K562 (cell line): ENCODE data around the gene ENSA. TPM values are rescaled to one million over a fixed set of nuclear protein-coding genes. Genes with fewer than 3 reads are reported as not detected.
A peak's percentile ranks its signal among the peaks of the same experiment; 100 is the strongest.

Experiments
- FOXJ3 ChIP-seq: sonication (generic); formaldehyde crosslinking; IDR thresholded peaks from 2 replicates; pipeline ENCODE4 v1.4.0; 2020; ENCODE audit warnings: mild to moderate bottlenecking, missing genetic modification reagents
- NFXL1 ChIP-seq: fragments of 450-650 bp; formaldehyde crosslinking; IDR thresholded peaks from 2 replicates; pipeline ENCODE4 v1.4.0; 2021; ENCODE audit warnings: mild to moderate bottlenecking
- SMARCA5 ChIP-seq: fragments of 450-650 bp; IDR thresholded peaks from 2 replicates; pipeline ENCODE4 v1.6.1; 2016
- SRSF1 ChIP-seq: fragments of 200-400 bp; formaldehyde crosslinking; IDR thresholded peaks from 2 replicates; pipeline ENCODE4 v1.6.1; 2017; ENCODE audit warnings: mild to moderate bottlenecking, low read depth, low read length, moderate library complexity
- polyA plus RNA-seq, 8 experiments: library from polyadenylated mRNA; depleted of rRNA in 4 of 8; stranded (reverse) in 5 of 8; unstranded in 3 of 8; fragments of >200 nt; fragmentation: Nextera tagmentation in 2 of 8; fragmentation: Illumina TruSeq in 1 of 8; extraction: Ambion mirVana in 2 of 8; extraction: Trizol in 1 of 8; gene quantifications; 2 replicates each; pipeline versions ENCODE4 v1.2.1 to v1.2.3, GENCODE V29; 2011 to 2014; ENCODE audit warnings: inconsistent platforms in 1 of 8, missing spikeins in 1 of 8
- total RNA-seq, 7 experiments: library from RNA; depleted of rRNA in 6 of 7; stranded (reverse); fragments of >200 nt in 6 of 7; fragmentation: Illumina TruSeq in 2 of 7; extraction: Trizol in 2 of 7; gene quantifications; 2 replicates each; pipeline versions ENCODE4 v1.2.1 to v1.2.3, GENCODE V29; 2011 to 2021; ENCODE audit warnings: low replicate concordance in 1 of 7
- TF ChIP-seq, protein P1 (sequence below): fragments of 450-650 bp; IDR thresholded peaks from 2 replicates; pipeline ENCODE4 v1.6.1; 2017; ENCODE audit warnings: antibody characterized with exemption, mild to moderate bottlenecking
- TF ChIP-seq, protein P2 (sequence below): sonication (generic); formaldehyde crosslinking; IDR thresholded peaks from 2 replicates; pipeline ENCODE4 v1.8.0; 2022; ENCODE audit warnings: mild to moderate bottlenecking, missing genetic modification reagents
- TF ChIP-seq, protein P3 (sequence below), 2 experiments: IDR thresholded peaks; 2 replicates each; pipeline ENCODE4 v1.6.1; 2012; ENCODE audit warnings: improper control_type of control experiment in 2 of 2, low read depth in 2 of 2, low read length in 2 of 2, borderline replicate concordance in 1 of 2
- TF ChIP-seq, protein P4 (sequence below): fragments of 250-450 bp; sonication (Bioruptor Pico); IDR thresholded peaks from 2 replicates; pipeline ENCODE4 v1.8.0; 2021; ENCODE audit warnings: moderate library complexity, mild to moderate bottlenecking, inconsistent platforms
- TF ChIP-seq, protein P5 (sequence below): sonication (generic); formaldehyde crosslinking; IDR thresholded peaks from 2 replicates; pipeline ENCODE4 v1.8.0; 2023; ENCODE audit warnings: mild to moderate bottlenecking, missing genetic modification reagents
- TF ChIP-seq, protein P6 (sequence below): sonication (generic); formaldehyde crosslinking; IDR thresholded peaks from 2 replicates; pipeline ENCODE4 v1.8.1; 2023; ENCODE audit warnings: mild to moderate bottlenecking, missing genetic modification reagents

ENSA gene
- total and polyA plus RNA-seq, 9 of the 15 experiments (the other 6 are each of a cell fraction or from before 2014, with no cell fraction given): 68.1 to 605 (median 188) TPM

DNA sequence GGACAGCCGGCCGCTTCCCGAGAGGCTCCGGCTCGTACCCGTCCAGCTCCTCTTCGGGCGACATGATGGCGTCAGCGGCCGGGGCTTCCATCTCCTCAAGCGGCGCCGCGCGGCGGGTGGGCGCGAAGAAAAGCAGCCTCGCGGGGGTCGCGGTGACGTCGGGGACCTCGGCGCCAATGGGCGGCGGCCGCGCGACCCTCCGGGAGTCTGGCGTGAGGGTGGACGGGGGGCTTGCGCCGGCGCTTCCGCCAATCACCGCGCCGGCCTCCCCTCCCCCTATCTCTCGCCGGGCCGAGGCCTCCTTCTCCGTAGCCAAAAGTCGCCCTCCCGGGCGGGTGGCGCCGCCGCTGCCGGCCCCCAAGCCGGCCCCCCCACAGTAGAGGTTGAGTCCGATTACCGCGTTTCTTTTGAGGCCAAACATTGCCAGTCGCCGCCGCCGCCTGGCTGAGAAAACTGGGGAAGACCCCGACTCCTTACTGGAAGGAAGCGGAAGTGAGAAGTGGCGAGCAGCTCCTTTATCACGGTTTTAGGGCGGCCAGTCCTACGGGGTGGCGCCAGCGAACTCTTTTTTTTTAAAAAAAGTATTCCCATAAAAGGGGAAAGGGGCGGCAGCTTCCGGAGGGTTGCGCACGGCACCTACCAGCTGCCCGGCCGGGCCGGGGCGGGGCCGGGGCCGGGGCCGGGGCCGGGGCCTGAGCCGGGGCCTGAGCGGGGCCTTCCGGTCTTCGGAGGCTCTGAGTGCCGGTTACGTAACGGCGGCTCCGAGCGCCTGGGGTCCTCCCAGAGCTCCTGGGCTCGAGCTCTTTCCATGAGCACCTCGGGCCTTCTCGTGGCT is 50.1 kb downstream of the ENSA start, which contains the start of gene MCL1 (continued):
- TF ChIP-seq, protein P1, sequence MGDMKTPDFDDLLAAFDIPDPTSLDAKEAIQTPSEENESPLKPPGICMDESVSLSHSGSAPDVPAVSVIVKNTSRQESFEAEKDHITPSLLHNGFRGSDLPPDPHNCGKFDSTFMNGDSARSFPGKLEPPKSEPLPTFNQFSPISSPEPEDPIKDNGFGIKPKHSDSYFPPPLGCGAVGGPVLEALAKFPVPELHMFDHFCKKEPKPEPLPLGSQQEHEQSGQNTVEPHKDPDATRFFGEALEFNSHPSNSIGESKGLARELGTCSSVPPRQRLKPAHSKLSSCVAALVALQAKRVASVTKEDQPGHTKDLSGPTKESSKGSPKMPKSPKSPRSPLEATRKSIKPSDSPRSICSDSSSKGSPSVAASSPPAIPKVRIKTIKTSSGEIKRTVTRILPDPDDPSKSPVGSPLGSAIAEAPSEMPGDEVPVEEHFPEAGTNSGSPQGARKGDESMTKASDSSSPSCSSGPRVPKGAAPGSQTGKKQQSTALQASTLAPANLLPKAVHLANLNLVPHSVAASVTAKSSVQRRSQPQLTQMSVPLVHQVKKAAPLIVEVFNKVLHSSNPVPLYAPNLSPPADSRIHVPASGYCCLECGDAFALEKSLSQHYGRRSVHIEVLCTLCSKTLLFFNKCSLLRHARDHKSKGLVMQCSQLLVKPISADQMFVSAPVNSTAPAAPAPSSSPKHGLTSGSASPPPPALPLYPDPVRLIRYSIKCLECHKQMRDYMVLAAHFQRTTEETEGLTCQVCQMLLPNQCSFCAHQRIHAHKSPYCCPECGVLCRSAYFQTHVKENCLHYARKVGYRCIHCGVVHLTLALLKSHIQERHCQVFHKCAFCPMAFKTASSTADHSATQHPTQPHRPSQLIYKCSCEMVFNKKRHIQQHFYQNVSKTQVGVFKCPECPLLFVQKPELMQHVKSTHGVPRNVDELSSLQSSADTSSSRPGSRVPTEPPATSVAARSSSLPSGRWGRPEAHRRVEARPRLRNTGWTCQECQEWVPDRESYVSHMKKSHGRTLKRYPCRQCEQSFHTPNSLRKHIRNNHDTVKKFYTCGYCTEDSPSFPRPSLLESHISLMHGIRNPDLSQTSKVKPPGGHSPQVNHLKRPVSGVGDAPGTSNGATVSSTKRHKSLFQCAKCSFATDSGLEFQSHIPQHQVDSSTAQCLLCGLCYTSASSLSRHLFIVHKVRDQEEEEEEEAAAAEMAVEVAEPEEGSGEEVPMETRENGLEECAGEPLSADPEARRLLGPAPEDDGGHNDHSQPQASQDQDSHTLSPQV: no peak
- TF ChIP-seq FOXJ3 (CRISPR knock-in tag) (no peak), SRSF1 (peak; percentile 70; the same call in 1 of the 2 replicates), SMARCA5 (no peak), NFXL1 (no peak)
- TF ChIP-seq, protein P2, sequence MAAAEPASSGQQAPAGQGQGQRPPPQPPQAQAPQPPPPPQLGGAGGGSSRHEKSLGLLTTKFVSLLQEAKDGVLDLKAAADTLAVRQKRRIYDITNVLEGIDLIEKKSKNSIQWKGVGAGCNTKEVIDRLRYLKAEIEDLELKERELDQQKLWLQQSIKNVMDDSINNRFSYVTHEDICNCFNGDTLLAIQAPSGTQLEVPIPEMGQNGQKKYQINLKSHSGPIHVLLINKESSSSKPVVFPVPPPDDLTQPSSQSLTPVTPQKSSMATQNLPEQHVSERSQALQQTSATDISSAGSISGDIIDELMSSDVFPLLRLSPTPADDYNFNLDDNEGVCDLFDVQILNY (CRISPR knock-in tag): no peak
- TF ChIP-seq, protein P3, sequence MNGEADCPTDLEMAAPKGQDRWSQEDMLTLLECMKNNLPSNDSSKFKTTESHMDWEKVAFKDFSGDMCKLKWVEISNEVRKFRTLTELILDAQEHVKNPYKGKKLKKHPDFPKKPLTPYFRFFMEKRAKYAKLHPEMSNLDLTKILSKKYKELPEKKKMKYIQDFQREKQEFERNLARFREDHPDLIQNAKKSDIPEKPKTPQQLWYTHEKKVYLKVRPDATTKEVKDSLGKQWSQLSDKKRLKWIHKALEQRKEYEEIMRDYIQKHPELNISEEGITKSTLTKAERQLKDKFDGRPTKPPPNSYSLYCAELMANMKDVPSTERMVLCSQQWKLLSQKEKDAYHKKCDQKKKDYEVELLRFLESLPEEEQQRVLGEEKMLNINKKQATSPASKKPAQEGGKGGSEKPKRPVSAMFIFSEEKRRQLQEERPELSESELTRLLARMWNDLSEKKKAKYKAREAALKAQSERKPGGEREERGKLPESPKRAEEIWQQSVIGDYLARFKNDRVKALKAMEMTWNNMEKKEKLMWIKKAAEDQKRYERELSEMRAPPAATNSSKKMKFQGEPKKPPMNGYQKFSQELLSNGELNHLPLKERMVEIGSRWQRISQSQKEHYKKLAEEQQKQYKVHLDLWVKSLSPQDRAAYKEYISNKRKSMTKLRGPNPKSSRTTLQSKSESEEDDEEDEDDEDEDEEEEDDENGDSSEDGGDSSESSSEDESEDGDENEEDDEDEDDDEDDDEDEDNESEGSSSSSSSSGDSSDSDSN (IDR thresholded peaks at IDR 0.05; ENCODE audit: borderline replicate concordance in 1 of 2, low read depth in 2 of 2, low read length in 2 of 2): peak in 1 of 2 experiments; percentile 84; a peak in 1 of 4 replicates
- TF ChIP-seq, protein P4, sequence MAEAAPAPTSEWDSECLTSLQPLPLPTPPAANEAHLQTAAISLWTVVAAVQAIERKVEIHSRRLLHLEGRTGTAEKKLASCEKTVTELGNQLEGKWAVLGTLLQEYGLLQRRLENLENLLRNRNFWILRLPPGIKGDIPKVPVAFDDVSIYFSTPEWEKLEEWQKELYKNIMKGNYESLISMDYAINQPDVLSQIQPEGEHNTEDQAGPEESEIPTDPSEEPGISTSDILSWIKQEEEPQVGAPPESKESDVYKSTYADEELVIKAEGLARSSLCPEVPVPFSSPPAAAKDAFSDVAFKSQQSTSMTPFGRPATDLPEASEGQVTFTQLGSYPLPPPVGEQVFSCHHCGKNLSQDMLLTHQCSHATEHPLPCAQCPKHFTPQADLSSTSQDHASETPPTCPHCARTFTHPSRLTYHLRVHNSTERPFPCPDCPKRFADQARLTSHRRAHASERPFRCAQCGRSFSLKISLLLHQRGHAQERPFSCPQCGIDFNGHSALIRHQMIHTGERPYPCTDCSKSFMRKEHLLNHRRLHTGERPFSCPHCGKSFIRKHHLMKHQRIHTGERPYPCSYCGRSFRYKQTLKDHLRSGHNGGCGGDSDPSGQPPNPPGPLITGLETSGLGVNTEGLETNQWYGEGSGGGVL (CRISPR knock-in tag): no peak
- TF ChIP-seq, protein P5, sequence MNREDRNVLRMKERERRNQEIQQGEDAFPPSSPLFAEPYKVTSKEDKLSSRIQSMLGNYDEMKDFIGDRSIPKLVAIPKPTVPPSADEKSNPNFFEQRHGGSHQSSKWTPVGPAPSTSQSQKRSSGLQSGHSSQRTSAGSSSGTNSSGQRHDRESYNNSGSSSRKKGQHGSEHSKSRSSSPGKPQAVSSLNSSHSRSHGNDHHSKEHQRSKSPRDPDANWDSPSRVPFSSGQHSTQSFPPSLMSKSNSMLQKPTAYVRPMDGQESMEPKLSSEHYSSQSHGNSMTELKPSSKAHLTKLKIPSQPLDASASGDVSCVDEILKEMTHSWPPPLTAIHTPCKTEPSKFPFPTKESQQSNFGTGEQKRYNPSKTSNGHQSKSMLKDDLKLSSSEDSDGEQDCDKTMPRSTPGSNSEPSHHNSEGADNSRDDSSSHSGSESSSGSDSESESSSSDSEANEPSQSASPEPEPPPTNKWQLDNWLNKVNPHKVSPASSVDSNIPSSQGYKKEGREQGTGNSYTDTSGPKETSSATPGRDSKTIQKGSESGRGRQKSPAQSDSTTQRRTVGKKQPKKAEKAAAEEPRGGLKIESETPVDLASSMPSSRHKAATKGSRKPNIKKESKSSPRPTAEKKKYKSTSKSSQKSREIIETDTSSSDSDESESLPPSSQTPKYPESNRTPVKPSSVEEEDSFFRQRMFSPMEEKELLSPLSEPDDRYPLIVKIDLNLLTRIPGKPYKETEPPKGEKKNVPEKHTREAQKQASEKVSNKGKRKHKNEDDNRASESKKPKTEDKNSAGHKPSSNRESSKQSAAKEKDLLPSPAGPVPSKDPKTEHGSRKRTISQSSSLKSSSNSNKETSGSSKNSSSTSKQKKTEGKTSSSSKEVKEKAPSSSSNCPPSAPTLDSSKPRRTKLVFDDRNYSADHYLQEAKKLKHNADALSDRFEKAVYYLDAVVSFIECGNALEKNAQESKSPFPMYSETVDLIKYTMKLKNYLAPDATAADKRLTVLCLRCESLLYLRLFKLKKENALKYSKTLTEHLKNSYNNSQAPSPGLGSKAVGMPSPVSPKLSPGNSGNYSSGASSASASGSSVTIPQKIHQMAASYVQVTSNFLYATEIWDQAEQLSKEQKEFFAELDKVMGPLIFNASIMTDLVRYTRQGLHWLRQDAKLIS (CRISPR knock-in tag): peak; percentile 96
- TF ChIP-seq, protein P6, sequence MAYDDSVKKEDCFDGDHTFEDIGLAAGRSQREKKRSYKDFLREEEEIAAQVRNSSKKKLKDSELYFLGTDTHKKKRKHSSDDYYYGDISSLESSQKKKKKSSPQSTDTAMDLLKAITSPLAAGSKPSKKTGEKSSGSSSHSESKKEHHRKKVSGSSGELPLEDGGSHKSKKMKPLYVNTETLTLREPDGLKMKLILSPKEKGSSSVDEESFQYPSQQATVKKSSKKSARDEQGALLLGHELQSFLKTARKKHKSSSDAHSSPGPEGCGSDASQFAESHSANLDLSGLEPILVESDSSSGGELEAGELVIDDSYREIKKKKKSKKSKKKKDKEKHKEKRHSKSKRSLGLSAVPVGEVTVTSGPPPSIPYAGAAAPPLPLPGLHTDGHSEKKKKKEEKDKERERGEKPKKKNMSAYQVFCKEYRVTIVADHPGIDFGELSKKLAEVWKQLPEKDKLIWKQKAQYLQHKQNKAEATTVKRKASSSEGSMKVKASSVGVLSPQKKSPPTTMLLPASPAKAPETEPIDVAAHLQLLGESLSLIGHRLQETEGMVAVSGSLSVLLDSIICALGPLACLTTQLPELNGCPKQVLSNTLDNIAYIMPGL (CRISPR knock-in tag): no peak
